WTC11 (cell line): ENCODE measurements around the gene RIOK2.

Experiments used
- ELF4 ChIP-seq: sonication (generic); formaldehyde crosslinking; IDR thresholded peaks from 2 replicates; pipeline ENCODE4 v1.8.1; 2022; ENCODE audit warnings: low read depth, mild to moderate bottlenecking, moderate library complexity, missing genetic modification reagents
- ESRRA ChIP-seq: sonication (generic); formaldehyde crosslinking; IDR thresholded peaks from 2 replicates; pipeline ENCODE4 v1.8.1; 2022; ENCODE audit warnings: mild to moderate bottlenecking, missing genetic modification reagents, borderline replicate concordance
- FOXK1 ChIP-seq: sonication (generic); formaldehyde crosslinking; IDR thresholded peaks from 2 replicates; pipeline ENCODE4 v1.8.0; 2022; ENCODE audit warnings: mild to moderate bottlenecking, moderate library complexity, missing genetic modification reagents
- HMGA2 ChIP-seq: fragments of 250-450 bp; sonication (Bioruptor Pico); IDR thresholded peaks from 2 replicates; pipeline ENCODE4 v1.4.0; 2021; ENCODE audit warnings: mild to moderate bottlenecking, moderate library complexity
- NR3C1 ChIP-seq: sonication (generic); formaldehyde crosslinking; conservative IDR thresholded peaks from 2 replicates; pipeline ENCODE4 v1.8.1; 2023; ENCODE audit warnings: low read depth, mild to moderate bottlenecking, missing genetic modification reagents
- ZNF219 ChIP-seq: sonication (generic); formaldehyde crosslinking; IDR thresholded peaks from 2 replicates; pipeline ENCODE4 v1.8.0; 2023; ENCODE audit warnings: missing genetic modification reagents, mild to moderate bottlenecking, borderline replicate concordance
- ZNF232 ChIP-seq: sonication (generic); formaldehyde crosslinking; IDR thresholded peaks from 2 replicates; pipeline ENCODE4 v1.8.0; 2022; ENCODE audit warnings: mild to moderate bottlenecking, missing genetic modification reagents
- ZNF423 ChIP-seq: fragments of 250-450 bp; sonication (Bioruptor Pico); IDR thresholded peaks from 2 replicates; pipeline ENCODE4 v2.1.2; 2022; ENCODE audit warnings: mild to moderate bottlenecking, moderate library complexity
- TF ChIP-seq, protein P1 (sequence below): fragments of 200-600 bp; IDR thresholded peaks from 2 replicates; pipeline ENCODE4 v1.8.0; 2022; ENCODE audit warnings: antibody characterized with exemption
- TF ChIP-seq, protein P2 (sequence below): sonication (generic); formaldehyde crosslinking; IDR thresholded peaks from 2 replicates; pipeline ENCODE4 v1.8.1; 2023; ENCODE audit warnings: mild to moderate bottlenecking, missing genetic modification reagents, moderate library complexity
- TF ChIP-seq, protein P3 (sequence below): sonication (generic); formaldehyde crosslinking; conservative IDR thresholded peaks from 2 replicates; pipeline ENCODE4 v1.8.1; 2022; ENCODE audit warnings: mild to moderate bottlenecking, missing genetic modification reagents
- TF ChIP-seq, protein P4 (sequence below): sonication (generic); formaldehyde crosslinking; IDR thresholded peaks from 2 replicates; pipeline ENCODE4 v1.8.1; 2022; ENCODE audit warnings: mild to moderate bottlenecking, missing genetic modification reagents, moderate library complexity, borderline replicate concordance
- TF ChIP-seq, protein P5 (sequence below): fragments of 250-450 bp; sonication (Bioruptor Pico); IDR thresholded peaks from 2 replicates; pipeline ENCODE4 v2.1.2; 2022; ENCODE audit warnings: mild to moderate bottlenecking, moderate library complexity
- TF ChIP-seq, protein P6 (sequence below): sonication (generic); formaldehyde crosslinking; IDR thresholded peaks from 2 replicates; pipeline ENCODE4 v1.8.0; 2022; ENCODE audit warnings: missing genetic modification reagents

DNA sequence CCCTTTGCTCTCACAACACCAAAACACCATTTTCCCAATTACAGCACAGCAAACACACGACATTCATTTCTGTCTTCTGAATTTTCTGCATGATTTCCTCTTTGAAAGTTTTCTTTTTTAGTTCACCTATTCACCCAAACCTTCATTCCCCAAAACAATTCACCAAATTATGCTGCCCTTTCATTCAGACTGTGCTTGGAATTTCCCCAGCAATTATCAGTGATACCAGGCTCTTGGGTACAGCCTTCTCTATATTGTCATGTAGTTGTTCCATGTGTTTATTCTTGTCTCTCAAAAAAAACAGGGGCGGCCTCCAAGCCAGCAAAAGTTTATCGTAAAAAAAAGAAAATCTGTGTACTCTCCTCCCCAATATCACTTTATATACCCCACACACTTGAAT lies 31.7 kb downstream of the RIOK2 start:
- no peak for TF ChIP-seq HMGA2 (CRISPR knock-in tag)
- TF ChIP-seq, protein P1, sequence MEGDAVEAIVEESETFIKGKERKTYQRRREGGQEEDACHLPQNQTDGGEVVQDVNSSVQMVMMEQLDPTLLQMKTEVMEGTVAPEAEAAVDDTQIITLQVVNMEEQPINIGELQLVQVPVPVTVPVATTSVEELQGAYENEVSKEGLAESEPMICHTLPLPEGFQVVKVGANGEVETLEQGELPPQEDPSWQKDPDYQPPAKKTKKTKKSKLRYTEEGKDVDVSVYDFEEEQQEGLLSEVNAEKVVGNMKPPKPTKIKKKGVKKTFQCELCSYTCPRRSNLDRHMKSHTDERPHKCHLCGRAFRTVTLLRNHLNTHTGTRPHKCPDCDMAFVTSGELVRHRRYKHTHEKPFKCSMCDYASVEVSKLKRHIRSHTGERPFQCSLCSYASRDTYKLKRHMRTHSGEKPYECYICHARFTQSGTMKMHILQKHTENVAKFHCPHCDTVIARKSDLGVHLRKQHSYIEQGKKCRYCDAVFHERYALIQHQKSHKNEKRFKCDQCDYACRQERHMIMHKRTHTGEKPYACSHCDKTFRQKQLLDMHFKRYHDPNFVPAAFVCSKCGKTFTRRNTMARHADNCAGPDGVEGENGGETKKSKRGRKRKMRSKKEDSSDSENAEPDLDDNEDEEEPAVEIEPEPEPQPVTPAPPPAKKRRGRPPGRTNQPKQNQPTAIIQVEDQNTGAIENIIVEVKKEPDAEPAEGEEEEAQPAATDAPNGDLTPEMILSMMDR, result no peak
- TF ChIP-seq, protein P2, sequence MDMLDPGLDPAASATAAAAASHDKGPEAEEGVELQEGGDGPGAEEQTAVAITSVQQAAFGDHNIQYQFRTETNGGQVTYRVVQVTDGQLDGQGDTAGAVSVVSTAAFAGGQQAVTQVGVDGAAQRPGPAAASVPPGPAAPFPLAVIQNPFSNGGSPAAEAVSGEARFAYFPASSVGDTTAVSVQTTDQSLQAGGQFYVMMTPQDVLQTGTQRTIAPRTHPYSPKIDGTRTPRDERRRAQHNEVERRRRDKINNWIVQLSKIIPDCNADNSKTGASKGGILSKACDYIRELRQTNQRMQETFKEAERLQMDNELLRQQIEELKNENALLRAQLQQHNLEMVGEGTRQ, result no peak
- no peak for TF ChIP-seq NR3C1
- TF ChIP-seq, protein P3, sequence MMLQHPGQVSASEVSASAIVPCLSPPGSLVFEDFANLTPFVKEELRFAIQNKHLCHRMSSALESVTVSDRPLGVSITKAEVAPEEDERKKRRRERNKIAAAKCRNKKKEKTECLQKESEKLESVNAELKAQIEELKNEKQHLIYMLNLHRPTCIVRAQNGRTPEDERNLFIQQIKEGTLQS (CRISPR knock-in tag), result no peak
- TF ChIP-seq, protein P4, sequence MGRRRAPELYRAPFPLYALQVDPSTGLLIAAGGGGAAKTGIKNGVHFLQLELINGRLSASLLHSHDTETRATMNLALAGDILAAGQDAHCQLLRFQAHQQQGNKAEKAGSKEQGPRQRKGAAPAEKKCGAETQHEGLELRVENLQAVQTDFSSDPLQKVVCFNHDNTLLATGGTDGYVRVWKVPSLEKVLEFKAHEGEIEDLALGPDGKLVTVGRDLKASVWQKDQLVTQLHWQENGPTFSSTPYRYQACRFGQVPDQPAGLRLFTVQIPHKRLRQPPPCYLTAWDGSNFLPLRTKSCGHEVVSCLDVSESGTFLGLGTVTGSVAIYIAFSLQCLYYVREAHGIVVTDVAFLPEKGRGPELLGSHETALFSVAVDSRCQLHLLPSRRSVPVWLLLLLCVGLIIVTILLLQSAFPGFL (CRISPR knock-in tag), result no peak
- no peak for TF ChIP-seq ELF4 (CRISPR knock-in tag)
- no peak for TF ChIP-seq ESRRA (CRISPR knock-in tag)
- no peak for TF ChIP-seq ZNF423 (CRISPR knock-in tag)
- no peak for TF ChIP-seq ZNF219 (CRISPR knock-in tag)
- TF ChIP-seq ZNF232 (CRISPR knock-in tag), result no peak
- TF ChIP-seq, protein P5, sequence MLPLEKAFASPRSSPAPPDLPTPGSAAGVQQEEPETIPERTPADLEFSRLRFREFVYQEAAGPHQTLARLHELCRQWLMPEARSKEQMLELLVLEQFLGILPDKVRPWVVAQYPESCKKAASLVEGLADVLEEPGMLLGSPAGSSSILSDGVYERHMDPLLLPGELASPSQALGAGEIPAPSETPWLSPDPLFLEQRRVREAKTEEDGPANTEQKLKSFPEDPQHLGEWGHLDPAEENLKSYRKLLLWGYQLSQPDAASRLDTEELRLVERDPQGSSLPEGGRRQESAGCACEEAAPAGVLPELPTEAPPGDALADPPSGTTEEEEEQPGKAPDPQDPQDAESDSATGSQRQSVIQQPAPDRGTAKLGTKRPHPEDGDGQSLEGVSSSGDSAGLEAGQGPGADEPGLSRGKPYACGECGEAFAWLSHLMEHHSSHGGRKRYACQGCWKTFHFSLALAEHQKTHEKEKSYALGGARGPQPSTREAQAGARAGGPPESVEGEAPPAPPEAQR (CRISPR knock-in tag), result no peak
- TF ChIP-seq, protein P6, sequence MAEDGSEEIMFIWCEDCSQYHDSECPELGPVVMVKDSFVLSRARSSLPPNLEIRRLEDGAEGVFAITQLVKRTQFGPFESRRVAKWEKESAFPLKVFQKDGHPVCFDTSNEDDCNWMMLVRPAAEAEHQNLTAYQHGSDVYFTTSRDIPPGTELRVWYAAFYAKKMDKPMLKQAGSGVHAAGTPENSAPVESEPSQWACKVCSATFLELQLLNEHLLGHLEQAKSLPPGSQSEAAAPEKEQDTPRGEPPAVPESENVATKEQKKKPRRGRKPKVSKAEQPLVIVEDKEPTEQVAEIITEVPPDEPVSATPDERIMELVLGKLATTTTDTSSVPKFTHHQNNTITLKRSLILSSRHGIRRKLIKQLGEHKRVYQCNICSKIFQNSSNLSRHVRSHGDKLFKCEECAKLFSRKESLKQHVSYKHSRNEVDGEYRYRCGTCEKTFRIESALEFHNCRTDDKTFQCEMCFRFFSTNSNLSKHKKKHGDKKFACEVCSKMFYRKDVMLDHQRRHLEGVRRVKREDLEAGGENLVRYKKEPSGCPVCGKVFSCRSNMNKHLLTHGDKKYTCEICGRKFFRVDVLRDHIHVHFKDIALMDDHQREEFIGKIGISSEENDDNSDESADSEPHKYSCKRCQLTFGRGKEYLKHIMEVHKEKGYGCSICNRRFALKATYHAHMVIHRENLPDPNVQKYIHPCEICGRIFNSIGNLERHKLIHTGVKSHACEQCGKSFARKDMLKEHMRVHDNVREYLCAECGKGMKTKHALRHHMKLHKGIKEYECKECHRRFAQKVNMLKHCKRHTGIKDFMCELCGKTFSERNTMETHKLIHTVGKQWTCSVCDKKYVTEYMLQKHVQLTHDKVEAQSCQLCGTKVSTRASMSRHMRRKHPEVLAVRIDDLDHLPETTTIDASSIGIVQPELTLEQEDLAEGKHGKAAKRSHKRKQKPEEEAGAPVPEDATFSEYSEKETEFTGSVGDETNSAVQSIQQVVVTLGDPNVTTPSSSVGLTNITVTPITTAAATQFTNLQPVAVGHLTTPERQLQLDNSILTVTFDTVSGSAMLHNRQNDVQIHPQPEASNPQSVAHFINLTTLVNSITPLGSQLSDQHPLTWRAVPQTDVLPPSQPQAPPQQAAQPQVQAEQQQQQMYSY (CRISPR knock-in tag), result no peak
- TF ChIP-seq FOXK1 (CRISPR knock-in tag), result no peak
